ENCODE results near the gene SLC9A2. TPM values are rescaled to one million over a fixed set of nuclear protein-coding genes. Genes with fewer than 3 reads are reported as not detected.

SLC9A2 gene
- total and polyA plus RNA-seq, 2 of the 13 experiments (the other 11 are each of a cell fraction or from before 2014, with no cell fraction given) = 0.02 TPM; not detected in 1

DNA sequence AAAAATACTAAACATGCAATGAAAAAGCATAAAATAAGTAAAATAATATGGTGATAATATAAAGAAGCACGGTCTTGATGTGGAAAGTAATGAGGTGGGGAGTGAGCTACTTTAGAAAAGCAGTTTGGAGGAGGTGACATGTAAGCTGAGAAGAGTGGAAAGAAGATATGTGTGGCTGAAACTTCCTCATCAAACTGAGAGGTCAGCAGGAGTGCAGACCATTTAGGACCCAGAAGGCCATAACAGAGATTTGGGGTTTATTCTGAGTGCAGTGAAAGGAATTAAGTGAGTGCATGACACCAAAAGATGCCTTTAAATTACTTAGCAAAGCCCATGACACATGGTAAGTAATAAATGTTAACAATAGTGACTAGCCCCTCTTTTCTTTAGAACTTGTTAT lies 118.1 kb downstream of the SLC9A2 start:
- peak overlapping the region; percentile 95 to 99 (median 96) for H3K4me3 ChIP-seq (replicated peaks in 1 of 3; ENCODE audit: insufficient read depth in 1 of 3, low read depth in 2 of 3, low read length in 3 of 3)
- peak overlapping the region; percentile 83 for H3K27ac ChIP-seq (ENCODE audit: extremely low read length, insufficient read depth, low read length)
- peaks cover 40% of the 10 kb centered on the region for H3K4me1 ChIP-seq (ENCODE audit: insufficient read depth, low read length)
- no TSS peak for BruUV-seq (replicated peaks)
- H4K20me1 ChIP-seq (ENCODE audit: insufficient read depth, low read length) = 0 out of 2 replicates have a peak, but pooled peaks cover 4% of the 10 kb centered on the region
- DNase-seq (ENCODE audit: low spot score) (no peak), FAIRE-seq (no peak), ATAC-seq (no peak)
- in situ Hi-C loops (cut with HindIII; ENCODE audit: extremely low pct_ligation_motif_present, low pct_unique_long_range_greater_than_20kb) = no loop called here
- ChIA-PET POLR2A (interaction anchor here (1.2 to 3.1 kb wide), 5 partner anchors 11 to 70 kb away, joined by 3 to 42 read pairs (median 8); no protein-coding TSS in a partner anchor), CTCF (ENCODE audit: low intra/inter-chr PET ratio, low total read pairs) (no interaction called here)
- H3K79me2 ChIP-seq (ENCODE audit: insufficient read depth, low read length) = peaks cover 53% of the 10 kb centered on the region
- 7% methylated on average over 1 of the region's 1 CpG for WGBS (ENCODE audit: low lambda C conversion rate)
- no peaks in the 10 kb centered on the region for H3K9me3 ChIP-seq (ENCODE audit: low read length)
- peak overlapping the region; percentile 94 for H3K9ac ChIP-seq (ENCODE audit: insufficient read depth, low read depth, low read length)
- 0 out of 2 replicates have a peak, but pooled peaks have one; percentile 15 for TF ChIP-seq ZFP82 (CRISPR knock-in tag; IDR thresholded peaks at IDR 0.05; ENCODE audit: borderline replicate concordance)
- TF ChIP-seq, protein P1, sequence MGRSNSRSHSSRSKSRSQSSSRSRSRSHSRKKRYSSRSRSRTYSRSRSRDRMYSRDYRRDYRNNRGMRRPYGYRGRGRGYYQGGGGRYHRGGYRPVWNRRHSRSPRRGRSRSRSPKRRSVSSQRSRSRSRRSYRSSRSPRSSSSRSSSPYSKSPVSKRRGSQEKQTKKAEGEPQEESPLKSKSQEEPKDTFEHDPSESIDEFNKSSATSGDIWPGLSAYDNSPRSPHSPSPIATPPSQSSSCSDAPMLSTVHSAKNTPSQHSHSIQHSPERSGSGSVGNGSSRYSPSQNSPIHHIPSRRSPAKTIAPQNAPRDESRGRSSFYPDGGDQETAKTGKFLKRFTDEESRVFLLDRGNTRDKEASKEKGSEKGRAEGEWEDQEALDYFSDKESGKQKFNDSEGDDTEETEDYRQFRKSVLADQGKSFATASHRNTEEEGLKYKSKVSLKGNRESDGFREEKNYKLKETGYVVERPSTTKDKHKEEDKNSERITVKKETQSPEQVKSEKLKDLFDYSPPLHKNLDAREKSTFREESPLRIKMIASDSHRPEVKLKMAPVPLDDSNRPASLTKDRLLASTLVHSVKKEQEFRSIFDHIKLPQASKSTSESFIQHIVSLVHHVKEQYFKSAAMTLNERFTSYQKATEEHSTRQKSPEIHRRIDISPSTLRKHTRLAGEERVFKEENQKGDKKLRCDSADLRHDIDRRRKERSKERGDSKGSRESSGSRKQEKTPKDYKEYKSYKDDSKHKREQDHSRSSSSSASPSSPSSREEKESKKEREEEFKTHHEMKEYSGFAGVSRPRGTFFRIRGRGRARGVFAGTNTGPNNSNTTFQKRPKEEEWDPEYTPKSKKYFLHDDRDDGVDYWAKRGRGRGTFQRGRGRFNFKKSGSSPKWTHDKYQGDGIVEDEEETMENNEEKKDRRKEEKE (IDR thresholded peaks at IDR 0.05) = no peak
- intact Hi-C loops (cut with micrococcal nuclease; ENCODE audit: unreplicated experiment) = no loop called here
- peak overlapping the region; percentile 95 for H2AFZ ChIP-seq (ENCODE audit: low read length)
- H3K36me3 ChIP-seq (replicated peaks in 1 of 2; ENCODE audit: control insufficient read depth in 1 of 2, insufficient read depth in 2 of 2, low read length in 2 of 2) = no peaks in the 10 kb centered on the region; a peak in 2 of 5 replicates
- peaks cover 0 to 3% of the 10 kb centered on the region in 2 experiments; a peak in 1 of 5 replicates for H3K27me3 ChIP-seq (ENCODE audit: control insufficient read depth in 1 of 2, insufficient read depth in 2 of 2, low read length in 2 of 2)
- H3K4me2 ChIP-seq (ENCODE audit: low read depth, low read length) = peak overlapping the region; percentile 99

DNA sequence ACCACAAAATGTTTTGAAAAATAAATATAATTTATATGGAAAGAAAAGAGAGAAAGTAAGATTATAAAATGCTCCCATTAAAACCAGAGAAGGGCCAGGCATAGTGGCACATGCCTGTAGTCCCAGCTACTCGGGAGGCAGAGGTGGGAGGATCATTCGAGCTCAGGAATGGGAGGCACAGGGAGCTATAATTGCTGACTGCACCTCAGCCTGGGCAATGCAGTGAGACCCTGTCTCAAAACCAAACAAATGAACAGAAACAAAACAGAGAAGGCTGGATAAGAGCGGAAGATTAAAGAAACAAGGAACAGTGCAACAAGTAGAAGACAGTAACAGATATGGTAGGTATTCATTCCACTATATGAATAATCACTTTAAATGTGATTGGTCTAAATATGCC lies 123.9 kb downstream of the SLC9A2 start:
- Histone ChIP-seq H3K27me3 (ENCODE audit: control insufficient read depth in 1 of 2, insufficient read depth in 2 of 2, low read length in 2 of 2) (no peaks in the 10 kb centered on the region), H3K36me3 (replicated peaks in 1 of 2; ENCODE audit: control insufficient read depth in 1 of 2, insufficient read depth in 2 of 2, low read length in 2 of 2) (no peaks in the 10 kb centered on the region), H3K4me3 (replicated peaks in 1 of 3; ENCODE audit: insufficient read depth in 1 of 3, low read depth in 2 of 3, low read length in 3 of 3) (no peak overlapping the region), H3K4me2 (ENCODE audit: low read depth, low read length) (no peak overlapping the region), H2AFZ (ENCODE audit: low read length) (no peak overlapping the region), H3K79me2 (ENCODE audit: insufficient read depth, low read length) (no peaks in the 10 kb centered on the region), H3K9me3 (ENCODE audit: low read length) (no peaks in the 10 kb centered on the region), H3K4me1 (ENCODE audit: insufficient read depth, low read length) (peaks cover 6% of the 10 kb centered on the region; the same call in 1 of the 2 replicates), H4K20me1 (ENCODE audit: insufficient read depth, low read length) (no peaks in the 10 kb centered on the region), H3K9ac (ENCODE audit: insufficient read depth, low read depth, low read length) (no peak overlapping the region), H3K27ac (ENCODE audit: extremely low read length, insufficient read depth, low read length) (no peak overlapping the region)
- ChIA-PET POLR2A (no interaction called here), CTCF (ENCODE audit: low intra/inter-chr PET ratio, low total read pairs) (no interaction called here)
- intact Hi-C loops (cut with micrococcal nuclease; ENCODE audit: unreplicated experiment) (no loop called here), in situ Hi-C loops (cut with HindIII; ENCODE audit: extremely low pct_ligation_motif_present, low pct_unique_long_range_greater_than_20kb) (no loop called here)
- no peak for ATAC-seq
- FAIRE-seq = no peak
- TF ChIP-seq GTF3A (CRISPR knock-in tag; conservative IDR thresholded peaks at IDR 0.05) (no peak), ZNF121 (CRISPR knock-in tag; IDR thresholded peaks at IDR 0.05) (peak; percentile 86)
- BruUV-seq (replicated peaks) = no TSS peak
- DNase-seq (ENCODE audit: low spot score) = no peak
- 94% methylated on average over 3 of the region's 3 CpGs for WGBS (ENCODE audit: low lambda C conversion rate)

Measured in HepG2 (cell line).